Activated CD8-positive, alpha-beta T cell treated with anti-CD3 and anti-CD28 coated beads, Interleukin-2, amount 10 ng/mL, durations not matched to agents 7 days and 5 days (primary cell): ENCODE measurements around the gene ADCYAP1R1. TPM values are rescaled to one million over a fixed set of nuclear protein-coding genes. Genes with fewer than 3 reads are reported as not detected.

Experiments used
- ATAC-seq: fragments of 150-1000 bp; cut with Tn5 transposase; one replicate; pipeline ENCODE4 v1.10.0; 2021; ENCODE audit warnings: moderate library complexity
- CTCF ChIA-PET: fragments of 350-600 bp; sonication (Branson Sonifier 250); formaldehyde crosslinking; loops from one replicate; lab custom pipeline; 2021; ENCODE audit warnings: antibody characterized with exemption; lab: Charles Lee
- POLR2A ChIA-PET: fragments of 350-600 bp; sonication (Branson Sonifier 250); formaldehyde crosslinking; loops from one replicate; lab custom pipeline; 2021; ENCODE audit warnings: antibody characterized with exemption; lab: Charles Lee
- DNase-seq: peaks from one replicate; pipeline ENCODE4 v3.0.0-alpha.2; 2020
- H3K27ac Mint-ChIP-seq: one replicate; pipeline ENCODE4 v1.8.0; 2021; ENCODE audit warnings: mild to moderate bottlenecking, mixed read lengths
- H3K27me3 Mint-ChIP-seq: one replicate; pipeline ENCODE4 v1.8.0; 2021; ENCODE audit warnings: low read depth, mixed read lengths
- H3K36me3 Mint-ChIP-seq: one replicate; pipeline ENCODE4 v1.8.0; 2021; ENCODE audit warnings: low read depth, mixed read lengths
- H3K4me1 Mint-ChIP-seq: one replicate; pipeline ENCODE4 v1.8.0; 2021; ENCODE audit warnings: low read depth, mixed read lengths
- H3K4me3 Mint-ChIP-seq: one replicate; pipeline ENCODE4 v1.8.0; 2021; ENCODE audit warnings: mild to moderate bottlenecking, mixed read lengths
- H3K9me3 Mint-ChIP-seq: one replicate; pipeline ENCODE4 v1.8.0; 2022; ENCODE audit warnings: mixed read lengths; ENCODE audit not compliant: insufficient read depth
- total RNA-seq, 2 experiments: library from RNA; stranded (reverse); gene quantifications; one replicate each; pipeline ENCODE4 v1.2.3, GENCODE V29; 2021

Gene ADCYAP1R1
- total RNA-seq, 2 experiments from 2014 or later = not detected

DNA sequence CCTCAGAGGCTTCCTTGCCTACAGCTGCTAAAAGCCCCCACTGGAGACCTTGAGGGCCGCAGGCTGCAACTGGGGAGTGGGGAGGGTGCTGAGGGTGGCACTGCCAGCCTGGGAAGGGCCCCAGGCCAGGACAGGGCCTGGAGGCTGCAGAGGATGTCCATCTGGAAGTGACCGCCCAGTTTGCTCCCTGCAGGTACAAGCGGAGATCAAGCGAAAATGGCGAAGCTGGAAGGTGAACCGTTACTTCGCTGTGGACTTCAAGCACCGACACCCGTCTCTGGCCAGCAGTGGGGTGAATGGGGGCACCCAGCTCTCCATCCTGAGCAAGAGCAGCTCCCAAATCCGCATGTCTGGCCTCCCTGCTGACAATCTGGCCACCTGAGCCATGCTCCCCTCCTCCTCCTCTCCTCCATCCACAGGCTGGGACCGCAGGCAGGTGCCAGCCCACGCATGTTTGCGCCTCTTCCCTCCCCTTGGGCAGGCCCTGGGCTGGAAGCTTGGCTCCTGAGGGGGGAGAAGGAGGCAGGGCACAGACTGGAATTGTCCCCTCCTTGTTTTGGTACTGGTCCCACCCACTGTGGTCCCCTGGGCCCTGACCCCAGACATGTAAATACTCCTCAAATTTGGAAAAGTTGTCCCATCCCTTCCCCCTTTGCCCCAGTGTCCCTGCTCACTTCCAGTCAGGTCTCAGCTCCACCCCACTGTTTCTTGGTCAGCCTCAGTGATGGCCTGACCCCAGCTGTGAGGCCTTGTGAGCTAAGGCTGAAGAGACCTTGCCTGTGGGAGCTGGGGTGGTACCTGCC is 54.4 kb downstream of the ADCYAP1R1 start:
- CTCF ChIA-PET = interaction anchor here (1.4 to 1.9 kb wide), 2 partner anchors 16 to 123 kb away, joined by 6 to 11 read pairs; no protein-coding TSS in a partner anchor
- POLR2A ChIA-PET = no interaction called here
- H3K27me3 Mint-ChIP-seq = no peaks in the 10 kb centered on the region
- H3K4me1 Mint-ChIP-seq = no peaks in the 10 kb centered on the region
- H3K36me3 Mint-ChIP-seq = no peaks in the 10 kb centered on the region
- no peaks in the 10 kb centered on the region for H3K9me3 Mint-ChIP-seq
- ATAC-seq = no peak
- no peak overlapping the region for H3K27ac Mint-ChIP-seq
- no peak for DNase-seq
- no peak overlapping the region for H3K4me3 Mint-ChIP-seq

DNA sequence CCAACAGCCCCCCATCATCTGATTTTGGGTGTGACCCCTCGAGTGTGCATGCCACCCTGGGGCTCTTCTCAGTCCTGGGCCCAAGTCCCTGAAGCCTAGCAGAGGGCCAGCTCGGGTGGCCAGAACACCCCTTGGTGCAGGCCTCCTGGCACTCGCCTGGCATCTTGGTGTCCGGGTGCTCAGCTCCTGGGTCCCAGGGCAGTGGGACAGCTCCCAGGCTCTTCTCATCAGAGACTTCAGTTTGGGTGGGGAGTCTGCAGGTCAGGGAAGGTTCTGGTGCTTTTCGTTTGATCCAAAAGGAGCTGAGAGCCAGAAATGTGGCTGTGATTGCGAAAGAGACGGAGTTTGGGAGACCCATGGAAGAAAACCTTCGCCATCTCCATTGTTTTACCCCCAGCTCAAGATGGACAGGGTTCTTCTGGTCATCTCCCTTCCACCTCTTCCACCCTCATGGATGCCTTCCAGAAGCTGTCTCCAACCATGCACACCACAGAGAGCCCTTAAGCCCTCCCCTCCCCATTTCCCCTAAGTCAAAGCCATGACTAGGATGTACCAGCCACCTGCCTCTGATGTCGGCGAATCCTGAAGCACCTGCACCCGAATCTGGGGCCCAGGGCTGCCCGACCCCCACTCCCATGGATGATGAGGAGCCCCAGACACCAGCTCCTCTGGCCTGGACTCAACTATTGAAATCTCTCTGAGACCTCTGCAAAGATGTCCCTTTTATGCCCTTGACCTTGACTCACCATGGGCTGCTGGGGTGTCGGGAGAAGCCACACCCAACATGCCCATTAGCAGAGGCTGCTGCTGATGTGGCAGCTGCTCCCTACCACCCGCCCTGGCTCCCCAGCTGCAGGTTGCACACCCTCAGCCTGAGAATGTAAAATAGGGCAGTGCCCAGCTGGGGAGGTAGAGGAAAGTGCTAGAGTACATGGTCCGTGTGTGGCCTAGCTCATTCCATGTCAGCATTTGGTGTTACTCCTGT is 55.3 kb downstream of the ADCYAP1R1 start:
- DNase-seq (no peak), ATAC-seq (no peak)
- no peaks in the 10 kb centered on the region for H3K27me3 Mint-ChIP-seq
- CTCF ChIA-PET = interaction anchor here (1.4 to 1.9 kb wide), 2 partner anchors 15 to 124 kb away, joined by 6 to 11 read pairs; no protein-coding TSS in a partner anchor
- no peak overlapping the region for H3K27ac Mint-ChIP-seq
- H3K4me1 Mint-ChIP-seq = no peaks in the 10 kb centered on the region
- H3K4me3 Mint-ChIP-seq = no peak overlapping the region
- H3K36me3 Mint-ChIP-seq = no peaks in the 10 kb centered on the region
- POLR2A ChIA-PET = no interaction called here
- H3K9me3 Mint-ChIP-seq = no peaks in the 10 kb centered on the region

DNA sequence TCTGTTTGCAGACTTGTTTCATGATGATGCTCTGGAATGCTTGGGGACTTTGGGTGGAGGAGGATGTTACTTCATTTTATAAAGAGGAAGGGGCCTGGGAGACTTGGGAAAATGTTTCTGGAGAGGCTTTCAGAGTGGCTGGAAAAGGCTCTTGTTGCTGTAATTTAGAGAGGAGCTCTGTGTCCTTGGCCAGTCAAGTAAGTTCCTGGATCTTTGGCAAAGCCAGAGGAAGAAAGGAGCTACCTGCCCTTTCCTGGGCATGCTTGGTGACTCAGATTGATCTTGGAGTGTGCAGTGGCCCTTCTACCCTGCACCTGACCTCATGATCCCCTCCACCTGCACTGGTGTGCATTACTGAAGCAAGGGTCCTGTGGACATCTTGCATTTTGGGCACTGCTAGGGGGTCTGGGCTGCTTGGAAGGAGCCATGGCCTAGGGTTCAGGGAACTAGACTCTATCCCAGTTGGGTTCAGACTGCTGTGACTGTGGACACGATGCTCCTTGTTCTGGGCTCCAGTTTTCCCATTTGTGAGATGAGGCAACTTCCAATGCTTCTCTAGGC is 56.1 kb downstream of the ADCYAP1R1 start:
- ATAC-seq (no peak), DNase-seq (no peak)
- ChIA-PET POLR2A (no interaction called here), CTCF (interaction anchor here (1.9 kb wide), 1 partner anchor 125 kb away, joined by 6 read pairs; no protein-coding TSS in a partner anchor)
- Mint-ChIP-seq H3K27me3 (no peaks in the 10 kb centered on the region), H3K9me3 (no peaks in the 10 kb centered on the region), H3K36me3 (no peaks in the 10 kb centered on the region), H3K27ac (no peak overlapping the region), H3K4me3 (no peak overlapping the region), H3K4me1 (no peaks in the 10 kb centered on the region)

DNA sequence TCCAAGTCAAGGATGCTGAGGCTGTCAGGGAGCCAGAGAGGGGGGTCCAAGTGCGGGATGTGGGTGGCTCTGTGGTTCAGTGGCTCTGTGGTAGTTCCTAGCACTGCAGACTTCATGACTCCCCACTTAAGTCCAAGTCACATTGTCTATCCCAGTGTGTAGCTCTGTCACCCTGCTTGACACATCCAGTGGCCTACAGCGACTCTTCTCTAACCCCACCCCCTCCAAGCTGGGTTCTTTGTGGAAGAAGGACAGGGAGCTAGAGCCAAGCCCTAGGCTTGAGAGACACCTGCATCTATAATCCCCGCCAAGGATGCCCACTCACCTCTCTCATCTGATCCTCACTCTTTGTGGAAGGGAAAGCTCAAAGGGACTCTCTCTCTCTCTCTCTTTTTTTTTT is 57.6 kb downstream of the ADCYAP1R1 start:
- ATAC-seq = no peak

DNA sequence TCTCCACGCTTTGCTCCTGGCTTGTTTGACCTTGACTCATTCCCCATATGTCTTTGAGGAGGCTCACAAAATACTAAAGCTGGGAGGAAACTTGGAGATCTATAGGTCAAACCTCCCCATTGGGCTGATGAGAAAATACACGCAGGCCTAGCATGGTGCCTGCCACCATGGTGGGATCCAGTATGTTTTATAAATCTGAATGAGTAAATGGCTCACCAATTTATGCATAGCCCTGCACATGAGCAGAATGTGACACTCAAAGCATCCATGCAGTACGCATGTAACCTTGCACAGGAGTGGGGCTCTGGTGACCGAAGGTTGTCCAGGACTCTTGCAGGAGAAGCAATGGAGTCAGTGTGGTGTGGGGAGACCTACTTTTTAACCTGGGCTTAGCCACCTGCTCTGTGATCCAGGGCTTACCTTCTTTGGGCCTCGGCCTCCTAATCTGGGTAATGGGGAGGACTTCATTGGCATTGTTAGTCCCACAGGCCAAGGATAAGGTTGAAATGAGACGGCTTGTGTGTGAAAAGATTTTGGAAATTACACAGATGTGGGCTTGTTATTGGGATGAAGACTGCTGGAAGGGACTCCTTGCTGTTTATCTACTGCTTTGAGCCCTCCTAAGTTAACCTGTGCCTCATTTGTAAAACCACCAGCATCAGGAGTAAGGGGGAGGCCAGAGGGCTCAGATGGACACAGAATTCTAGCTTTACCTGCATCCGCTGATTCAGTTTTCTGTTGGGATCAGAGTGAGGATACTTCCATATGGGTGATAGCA is 58.4 kb downstream of the ADCYAP1R1 start:
- ChIA-PET POLR2A (no interaction called here), CTCF (interaction anchor here (0.6 to 1.3 kb wide), 2 partner anchors 12 to 1076 kb away, joined by 3 to 4 read pairs; no protein-coding TSS in a partner anchor)
- H3K36me3 Mint-ChIP-seq = no peaks in the 10 kb centered on the region
- peaks cover under 1% of the 10 kb centered on the region for H3K27me3 Mint-ChIP-seq
- no peak overlapping the region for H3K27ac Mint-ChIP-seq
- no peaks in the 10 kb centered on the region for H3K4me1 Mint-ChIP-seq
- H3K4me3 Mint-ChIP-seq = no peak overlapping the region
- ATAC-seq = no peak
- no peak for DNase-seq
- H3K9me3 Mint-ChIP-seq = no peaks in the 10 kb centered on the region

More for the DNA sequence above, 57.6 kb downstream of the ADCYAP1R1 start:
- no peak for DNase-seq
- Mint-ChIP-seq H3K4me3 (no peak overlapping the region), H3K27ac (no peak overlapping the region), H3K9me3 (no peaks in the 10 kb centered on the region), H3K27me3 (no peaks in the 10 kb centered on the region), H3K4me1 (no peaks in the 10 kb centered on the region), H3K36me3 (no peaks in the 10 kb centered on the region)
- POLR2A ChIA-PET = no interaction called here
- CTCF ChIA-PET = interaction anchor here (1.3 kb wide), 1 partner anchor 13 kb away, joined by 4 read pairs; no protein-coding TSS in a partner anchor

DNA sequence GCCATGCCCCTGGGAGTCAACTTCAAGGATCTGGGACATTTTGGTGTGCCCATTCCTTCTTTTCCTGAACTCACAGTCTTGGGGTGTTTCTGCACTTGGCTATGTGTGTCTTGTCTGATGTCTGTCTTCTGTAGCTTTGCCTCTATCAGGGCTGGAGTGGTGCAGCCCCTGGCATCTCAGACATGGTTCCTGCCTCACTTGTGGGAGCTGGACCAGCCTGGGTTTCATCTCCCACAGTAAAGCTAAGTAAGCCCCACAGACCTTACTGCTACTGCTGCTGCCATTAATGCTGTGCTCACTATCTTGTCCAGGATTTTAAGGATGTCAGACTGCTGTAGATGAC is 59.0 kb downstream of the ADCYAP1R1 start:
- Mint-ChIP-seq H3K4me3 (no peak overlapping the region), H3K9me3 (no peaks in the 10 kb centered on the region), H3K27me3 (peaks cover 2% of the 10 kb centered on the region), H3K4me1 (no peaks in the 10 kb centered on the region), H3K27ac (no peak overlapping the region), H3K36me3 (no peaks in the 10 kb centered on the region)
- ATAC-seq (no peak), DNase-seq (no peak)
- POLR2A ChIA-PET = no interaction called here
- CTCF ChIA-PET = interaction anchor here (0.6 to 1.3 kb wide), 2 partner anchors 12 to 1076 kb away, joined by 3 to 4 read pairs; no protein-coding TSS in a partner anchor

DNA sequence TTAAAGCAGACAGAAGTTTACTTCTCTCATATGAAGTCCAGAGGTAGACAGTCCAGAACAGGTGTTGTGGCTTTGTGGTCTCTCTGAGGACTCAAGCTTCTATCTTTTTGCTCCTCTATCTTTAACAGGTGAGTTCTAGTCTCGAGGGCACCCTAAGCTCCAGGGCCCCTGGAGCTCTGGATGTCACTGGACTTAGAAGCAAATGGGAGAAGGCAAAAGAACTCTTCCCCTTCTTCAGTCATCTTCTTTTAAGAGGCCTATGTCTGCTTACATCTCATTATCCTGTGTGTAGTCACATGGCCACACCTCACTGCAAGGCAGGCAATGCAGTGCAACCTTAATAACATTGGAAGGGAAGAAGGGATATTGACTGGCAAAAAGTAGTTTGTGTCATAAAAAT is 61.6 kb downstream of the ADCYAP1R1 start:
- no peak for DNase-seq
- H3K27ac Mint-ChIP-seq = no peak overlapping the region
- ChIA-PET POLR2A (no interaction called here), CTCF (interaction anchor here (1.9 to 3.2 kb wide), 2 partner anchors 9 to 21 kb away, joined by 6 to 12 read pairs; no protein-coding TSS in a partner anchor)
- no peak overlapping the region for H3K4me3 Mint-ChIP-seq
- peaks cover 5% of the 10 kb centered on the region for H3K27me3 Mint-ChIP-seq
- ATAC-seq = no peak
- H3K9me3 Mint-ChIP-seq = no peaks in the 10 kb centered on the region
- H3K36me3 Mint-ChIP-seq = no peaks in the 10 kb centered on the region
- no peaks in the 10 kb centered on the region for H3K4me1 Mint-ChIP-seq

DNA sequence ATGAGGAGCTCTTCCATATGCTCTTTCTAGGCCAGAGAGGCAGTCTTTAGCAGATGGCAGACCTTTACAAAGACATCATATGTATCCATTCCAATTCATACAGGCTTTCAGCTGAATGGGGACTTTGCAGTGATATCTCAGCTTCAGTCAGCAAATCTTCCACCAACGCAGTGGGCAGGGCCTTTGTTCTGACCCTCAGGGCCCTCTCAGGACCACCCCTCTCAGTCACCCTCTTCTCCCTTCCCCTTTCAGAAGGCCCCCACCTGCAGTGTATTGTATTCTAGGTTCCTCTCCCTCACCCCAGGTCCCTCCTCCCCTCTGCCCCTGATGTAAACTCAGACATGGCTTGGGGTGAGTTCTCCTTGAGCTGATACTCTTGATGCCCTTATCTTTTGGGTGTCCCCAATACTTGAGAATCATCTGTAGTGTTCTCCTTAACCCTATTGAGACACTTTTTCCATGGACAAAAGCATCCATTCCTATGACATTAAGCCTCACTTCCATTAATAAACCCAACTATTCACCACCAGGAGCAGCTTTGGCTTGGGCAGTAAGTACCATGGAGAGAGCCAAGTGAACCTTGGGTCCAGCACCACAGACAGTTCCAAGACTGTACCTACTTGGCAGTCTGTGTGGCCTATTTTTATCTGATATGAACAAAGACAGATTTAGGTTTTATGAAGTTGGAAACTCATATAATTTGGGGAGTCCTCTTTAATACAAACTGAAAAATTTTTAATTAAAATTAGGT is 62.7 kb downstream of the ADCYAP1R1 start:
- ATAC-seq (no peak), DNase-seq (no peak)
- H3K27ac Mint-ChIP-seq = no peak overlapping the region
- no peaks in the 10 kb centered on the region for H3K4me1 Mint-ChIP-seq
- peaks cover 7% of the 10 kb centered on the region for H3K27me3 Mint-ChIP-seq
- ChIA-PET CTCF (interaction anchor here (3.2 kb wide), 1 partner anchor 8 kb away, joined by 12 read pairs; no protein-coding TSS in a partner anchor), POLR2A (no interaction called here)
- no peak overlapping the region for H3K4me3 Mint-ChIP-seq
- no peaks in the 10 kb centered on the region for H3K9me3 Mint-ChIP-seq
- no peaks in the 10 kb centered on the region for H3K36me3 Mint-ChIP-seq

DNA sequence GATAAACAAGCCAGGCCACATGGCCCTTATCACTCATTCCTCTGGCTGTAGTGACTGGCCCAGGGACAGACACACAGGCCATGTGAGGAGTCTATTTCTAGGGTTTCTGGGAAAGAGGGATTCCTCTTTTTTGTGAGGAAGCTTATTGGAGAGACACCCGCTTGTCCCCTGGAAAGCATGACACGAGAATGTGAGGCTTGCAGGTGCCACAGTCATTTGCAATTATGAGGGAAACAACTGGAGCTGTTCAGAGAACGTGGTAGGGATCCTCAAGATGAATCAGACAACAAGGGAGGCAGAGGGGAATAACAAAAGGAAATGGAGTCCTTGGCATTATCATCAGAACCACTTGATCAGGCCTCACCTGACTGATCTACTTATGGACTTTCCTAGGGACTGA is 64.5 kb downstream of the ADCYAP1R1 start:
- ChIA-PET CTCF (no interaction called here), POLR2A (no interaction called here)
- DNase-seq (no peak), ATAC-seq (no peak)
- Mint-ChIP-seq H3K36me3 (no peaks in the 10 kb centered on the region), H3K27ac (no peak overlapping the region), H3K4me1 (no peaks in the 10 kb centered on the region), H3K4me3 (no peak overlapping the region), H3K27me3 (peaks cover 7% of the 10 kb centered on the region), H3K9me3 (no peaks in the 10 kb centered on the region)

DNA sequence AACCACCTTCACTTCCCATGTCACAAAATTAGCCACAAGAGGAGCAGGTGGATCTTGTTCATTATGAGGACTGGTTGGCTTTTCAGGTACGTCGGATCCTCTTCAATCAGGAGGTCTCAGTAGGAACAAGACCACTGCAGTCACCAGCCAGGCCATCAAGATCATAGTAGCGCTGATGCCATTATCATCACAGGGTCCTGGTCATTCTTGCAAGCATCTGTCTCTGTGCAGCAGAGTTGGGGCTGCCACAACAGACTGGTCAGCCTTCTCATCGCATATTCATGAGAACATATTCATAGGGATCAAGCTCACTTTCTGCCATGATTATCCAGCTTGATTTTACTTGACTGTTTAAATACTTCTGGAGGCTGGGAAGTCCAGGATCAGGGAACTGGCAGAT is 67.1 kb downstream of the ADCYAP1R1 start:
- ChIA-PET CTCF (interaction anchor here (1.5 to 9.1 kb wide), 3 partner anchors 15 to 135 kb away, joined by 3 to 265 read pairs (median 6); no protein-coding TSS in a partner anchor), POLR2A (no interaction called here)
- DNase-seq = peak; percentile 4
- Mint-ChIP-seq H3K4me3 (no peak overlapping the region), H3K4me1 (no peaks in the 10 kb centered on the region), H3K9me3 (no peaks in the 10 kb centered on the region), H3K36me3 (no peaks in the 10 kb centered on the region), H3K27ac (no peak overlapping the region), H3K27me3 (peaks cover 13% of the 10 kb centered on the region)
- ATAC-seq = no peak
